GM18526 (cell line): Measurements from ENCODE around the gene ABCC6.

Experiments
- POLR2A ChIP-seq: IDR thresholded peaks from 3 replicates; pipeline ENCODE4 v1.6.1; 2011; ENCODE audit not compliant: insufficient read length; ENCODE audit errors: extremely low read depth

Gene ABCC6

DNA sequence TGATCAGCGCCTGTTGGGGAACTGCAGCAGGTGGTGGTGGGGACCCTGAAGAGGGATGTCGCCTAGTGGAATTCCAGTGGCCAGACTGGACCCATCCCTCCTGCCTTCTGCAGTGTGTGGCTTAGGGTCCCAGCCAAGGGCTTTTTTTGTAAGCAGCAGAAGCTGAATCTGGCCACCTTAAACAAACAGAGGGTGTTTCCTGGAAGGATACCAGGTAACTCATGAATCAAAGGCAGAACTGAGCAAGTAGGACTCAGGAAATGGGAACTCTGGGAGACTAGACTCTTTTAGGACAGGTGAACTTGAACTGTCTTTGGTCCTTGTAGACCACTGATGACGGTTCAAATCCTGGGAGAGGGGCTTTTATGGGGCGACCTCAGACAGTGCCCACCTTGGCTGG is 124.0 kb downstream of the ABCC6 start:
- no peak for TF ChIP-seq POLR2A
